T-helper 2 cell treated with Interferon-gamma antibody and Interleukin-4, amounts not matched to agents 100 ng/mL and 5 ng/mL, for 36 hours (primary cell): ENCODE results near the gene ENOX1. TPM values are rescaled to one million over a fixed set of nuclear protein-coding genes. Genes with fewer than 3 reads are reported as not detected.
"Not testable (repeated sequence)": the region's sequence is repeated elsewhere in the genome, so short reads cannot be mapped to it uniquely, and the experiment has no call there.

Experiments
- intact Hi-C: fragments of 100-400 bp; cut with micrococcal nuclease; formaldehyde crosslinking; loops from one replicate; pipeline ENCODE4 v1.15.1; 2023
- total RNA-seq: library from RNA; stranded (reverse); gene quantifications from 2 replicates; pipeline ENCODE4 v1.2.3, GENCODE V29; 2022

ENOX1 gene
- total RNA-seq = not detected in 2 replicates

- intact Hi-C loops = no loop called here
Observed at GRCh38 chr13:43786766-43787517, at the start of gene ENOX1. Gene ENOX1, minus strand, starts transcription at chr13:43786972.

GRCh38 chr13:43835701-43836100, 48.9 kb upstream of the ENOX1 start:
- intact Hi-C loops = no loop called here

DNA sequence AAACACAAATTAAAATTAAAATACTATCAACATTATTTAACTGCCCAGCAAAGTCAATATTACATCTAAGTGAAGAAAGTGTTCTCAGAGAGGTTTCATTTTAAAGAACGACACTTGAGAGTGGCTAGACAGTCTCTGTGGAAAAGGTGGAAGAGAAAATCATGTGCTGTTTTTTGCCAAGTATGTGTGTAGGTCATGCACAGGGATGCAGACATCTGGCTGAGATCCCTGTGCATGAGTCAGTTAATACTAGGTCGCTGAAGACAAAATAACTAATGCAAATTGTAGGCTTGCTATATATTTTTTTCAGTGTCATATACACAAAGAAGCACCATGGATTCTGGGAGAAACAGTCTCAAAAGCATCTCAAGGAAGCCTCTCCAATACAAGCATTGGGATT, 44.3 kb upstream of the ENOX1 start:
- intact Hi-C loops = no loop called here

DNA sequence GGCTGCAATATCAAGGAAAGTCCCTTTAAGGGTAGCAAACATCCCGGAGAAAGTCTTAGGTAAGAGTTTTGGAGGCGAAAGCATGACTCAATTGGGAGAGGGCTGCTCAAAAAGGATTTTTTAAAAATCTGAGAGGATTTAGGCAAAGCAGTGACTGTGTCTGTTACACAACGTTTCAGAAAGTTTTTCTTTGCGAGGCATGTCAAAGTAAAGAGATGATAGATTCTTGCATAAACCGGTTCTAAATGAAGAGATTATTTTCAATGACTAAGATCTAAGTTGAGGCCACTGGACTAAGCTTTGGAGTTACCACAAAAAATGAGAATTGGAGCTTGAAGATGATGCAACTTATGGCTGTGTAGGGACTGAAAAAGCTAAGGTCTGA, 43.7 kb upstream of the ENOX1 start:
- intact Hi-C loops = no loop called here

DNA sequence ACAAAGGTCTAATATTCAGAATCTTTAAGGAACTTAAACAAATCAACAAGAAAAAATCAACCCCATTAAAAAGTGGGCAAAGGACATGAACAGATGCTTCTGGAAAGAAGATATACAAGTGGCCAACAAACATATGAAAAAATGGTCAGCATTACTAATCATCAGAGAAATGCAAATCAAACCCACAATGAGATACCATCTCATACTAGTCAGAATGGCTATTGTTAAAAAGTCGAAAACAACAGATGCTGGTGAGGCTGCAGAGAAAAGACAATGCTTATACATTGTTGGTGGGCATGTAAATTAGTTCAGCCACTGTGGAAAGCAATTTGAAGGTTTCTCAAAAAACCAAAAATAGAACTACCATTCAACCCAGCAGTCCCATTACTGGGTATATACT, 37.9 kb upstream of the ENOX1 start:
- intact Hi-C loops = not testable (repeated sequence)

DNA sequence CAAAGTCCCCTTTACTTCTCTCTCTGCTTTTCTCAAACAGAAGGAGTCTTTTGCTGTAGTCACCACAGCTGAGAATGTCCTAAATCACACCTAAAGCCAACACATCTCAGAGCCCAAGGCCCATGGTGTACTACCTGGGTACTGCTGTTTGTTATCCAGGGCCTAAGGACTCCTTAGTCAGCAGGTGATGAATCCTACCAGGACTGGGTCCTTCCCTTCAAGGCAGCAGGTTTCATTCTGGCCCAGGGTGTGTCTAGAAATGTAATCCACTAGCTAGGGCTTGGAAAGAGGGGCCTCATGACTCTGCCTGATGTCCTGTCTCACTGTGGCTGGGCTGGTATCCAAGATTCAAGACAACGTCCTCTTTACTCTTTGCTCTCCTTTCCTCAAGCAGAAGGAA, 36.2 kb upstream of the ENOX1 start:
- intact Hi-C loops = no loop called here

- intact Hi-C loops = no loop called here
Observed at GRCh38 chr13:43816401-43816889, 29.7 kb upstream of the ENOX1 start.

DNA sequence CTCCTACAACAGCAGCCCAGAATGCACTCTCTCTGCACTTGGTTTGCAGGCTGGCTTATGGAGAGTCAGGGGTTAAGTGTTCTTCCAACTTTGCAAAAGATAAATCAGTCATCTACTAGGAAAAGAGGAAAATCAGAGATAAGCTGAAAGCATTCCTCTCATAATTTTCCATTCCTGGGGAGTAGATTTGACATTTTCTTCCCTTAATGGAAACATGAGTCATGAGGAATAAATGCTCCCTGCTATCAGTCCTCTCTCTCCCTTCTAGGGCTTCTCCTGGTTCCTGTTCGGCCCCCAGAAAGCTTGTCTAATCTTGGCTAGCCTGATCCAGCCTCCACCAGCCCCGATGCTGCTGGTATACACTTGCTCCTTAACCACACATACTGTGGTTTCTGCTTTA, 28.4 kb upstream of the ENOX1 start:
- intact Hi-C loops = no loop called here

- intact Hi-C loops = no loop called here
Observed at GRCh38 chr13:43808676-43809075, 21.9 kb upstream of the ENOX1 start.

- intact Hi-C loops = no loop called here
Observed at GRCh38 chr13:43805681-43806128, 18.9 kb upstream of the ENOX1 start.

- intact Hi-C loops = no loop called here
Observed at GRCh38 chr13:43805071-43805468, 18.3 kb upstream of the ENOX1 start.

- intact Hi-C loops = loop anchor here (5.0 kb wide), 3 partner anchors 717 to 1207 kb away; no protein-coding TSS in a partner anchor
Observed at GRCh38 chr13:43804461-43805070, 17.8 kb upstream of the ENOX1 start.

- intact Hi-C loops = loop anchor here (5.0 kb wide), 3 partner anchors 715 to 1205 kb away; no protein-coding TSS in a partner anchor
Observed at GRCh38 chr13:43802511-43802910, 15.7 kb upstream of the ENOX1 start.

DNA sequence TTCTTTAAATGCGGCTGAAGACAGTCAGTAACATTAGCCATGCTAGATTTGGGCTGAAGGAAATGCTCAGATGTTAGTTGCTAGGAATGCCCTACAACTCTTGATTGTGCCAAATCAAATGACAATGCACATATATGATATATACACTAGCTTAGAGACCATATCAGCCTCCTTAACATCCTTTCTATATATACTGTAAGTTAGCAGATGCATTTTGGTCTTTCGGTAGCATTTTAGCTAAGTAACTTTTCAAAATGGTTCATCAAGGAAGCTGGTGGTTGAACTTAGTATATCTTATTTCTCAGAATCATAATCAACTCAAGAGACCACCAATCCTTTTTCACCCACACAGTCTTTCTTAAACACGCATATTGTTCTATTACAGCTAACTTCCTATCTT, 14.1 kb upstream of the ENOX1 start:
- intact Hi-C loops = loop anchor here (5.0 kb wide), 3 partner anchors 714 to 1204 kb away; no protein-coding TSS in a partner anchor

- intact Hi-C loops = no loop called here
Observed at GRCh38 chr13:43799191-43799590, 12.4 kb upstream of the ENOX1 start.

- intact Hi-C loops = no loop called here
Observed at GRCh38 chr13:43797869-43798268, 11.1 kb upstream of the ENOX1 start.

DNA sequence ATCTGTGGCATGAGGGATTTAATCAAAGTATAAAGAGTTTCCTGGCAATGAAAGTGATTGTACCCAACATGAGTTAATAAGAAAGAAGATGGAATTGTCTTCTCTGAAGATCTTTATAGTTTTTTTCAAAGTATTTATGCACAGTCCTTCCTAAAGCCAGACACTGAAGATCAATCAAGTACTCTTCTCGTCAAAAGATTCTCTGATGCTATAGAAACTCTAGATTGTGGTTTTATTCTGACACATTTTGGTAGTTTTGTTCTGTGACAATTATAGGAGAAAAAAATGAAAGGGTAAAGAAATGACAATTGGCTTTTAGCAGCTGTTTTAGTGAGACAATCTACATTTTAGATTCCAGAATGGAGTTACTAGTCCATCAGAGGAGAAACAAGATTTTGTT, 10.4 kb upstream of the ENOX1 start:
- intact Hi-C loops = no loop called here

GRCh38 chr13:43794416-43794815, 7.6 kb upstream of the ENOX1 start:
- intact Hi-C loops = no loop called here

GRCh38 chr13:43792076-43792881, 5.5 kb upstream of the ENOX1 start:
- intact Hi-C loops = no loop called here

GRCh38 chr13:43787997-43788396, 1.2 kb upstream of the ENOX1 start:
- intact Hi-C loops = no loop called here

GRCh38 chr13:43787518-43787891, 733 bp upstream of the ENOX1 start:
- intact Hi-C loops = no loop called here

DNA sequence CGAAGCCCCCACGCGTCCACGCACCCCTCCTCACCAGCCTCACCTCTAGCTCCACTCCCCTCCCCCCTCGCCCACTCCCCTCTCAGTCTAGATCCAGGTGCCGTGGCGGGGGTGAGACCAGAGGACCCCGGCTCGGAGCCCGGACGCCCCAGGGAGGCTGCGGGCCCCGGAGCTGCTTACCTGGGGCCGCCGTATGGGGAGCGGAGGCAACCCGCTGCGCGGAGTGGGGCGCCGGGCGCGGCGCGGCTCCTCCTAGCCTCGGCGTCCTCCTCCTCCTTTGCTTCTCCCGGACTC, 353 bp downstream of the ENOX1 start:
- intact Hi-C loops = no loop called here
